HG03175 (cell line): ENCODE data around the gene VGLL3.
"Not testable (repeated sequence)": the region's sequence is repeated elsewhere in the genome, so short reads cannot be mapped to it uniquely, and the experiment has no call there.

ENCODE experiments used
- ATAC-seq: cut with Tn5 transposase; IDR thresholded peaks from one replicate; pipeline ENCODE4 v1.9.1; 2021; ENCODE audit warnings: mild to moderate bottlenecking, moderate library complexity; ENCODE audit not compliant: unreplicated experiment

The VGLL3 gene, protein sequence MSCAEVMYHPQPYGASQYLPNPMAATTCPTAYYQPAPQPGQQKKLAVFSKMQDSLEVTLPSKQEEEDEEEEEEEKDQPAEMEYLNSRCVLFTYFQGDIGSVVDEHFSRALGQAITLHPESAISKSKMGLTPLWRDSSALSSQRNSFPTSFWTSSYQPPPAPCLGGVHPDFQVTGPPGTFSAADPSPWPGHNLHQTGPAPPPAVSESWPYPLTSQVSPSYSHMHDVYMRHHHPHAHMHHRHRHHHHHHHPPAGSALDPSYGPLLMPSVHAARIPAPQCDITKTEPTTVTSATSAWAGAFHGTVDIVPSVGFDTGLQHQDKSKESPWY

GRCh38 chr3:86990734-86991481, at the start of gene VGLL3:
VGLL3 (minus strand) TSS chr3:86991149; CDS start chr3:86990743, 406 bp downstream.
- ATAC-seq: no peak

- no peak for ATAC-seq
Measured at GRCh38 chr3:87037652-87038051, 46.7 kb upstream of the VGLL3 start.

- ATAC-seq: no peak
Measured at GRCh38 chr3:87036671-87037070, 45.7 kb upstream of the VGLL3 start.

- ATAC-seq: no peak
Measured at GRCh38 chr3:87035339-87035738, 44.4 kb upstream of the VGLL3 start.

DNA sequence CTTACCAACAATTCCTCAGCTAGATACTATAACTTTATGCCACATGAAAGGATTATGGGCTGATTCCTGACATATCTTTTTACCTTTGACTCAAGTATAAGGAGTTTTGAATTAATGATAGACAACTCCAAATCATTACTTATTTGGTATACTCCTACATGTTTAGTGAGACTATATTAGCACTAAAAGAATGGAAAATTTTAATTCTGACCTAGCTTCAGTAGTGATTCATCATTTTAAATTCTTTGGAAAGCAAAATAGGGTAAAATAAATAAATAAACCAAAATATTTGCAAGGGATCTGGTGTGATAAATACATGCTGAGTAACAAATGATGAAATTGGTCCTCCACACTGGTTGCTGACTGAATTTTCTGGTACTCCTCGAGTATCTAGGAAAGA, 42.3 kb upstream of the VGLL3 start:
- no peak for ATAC-seq

GRCh38 chr3:87025661-87026645, 35.0 kb upstream of the VGLL3 start:
- ATAC-seq: no peak

GRCh38 chr3:87017370-87017769, 26.4 kb upstream of the VGLL3 start:
- not testable (repeated sequence) for ATAC-seq

DNA sequence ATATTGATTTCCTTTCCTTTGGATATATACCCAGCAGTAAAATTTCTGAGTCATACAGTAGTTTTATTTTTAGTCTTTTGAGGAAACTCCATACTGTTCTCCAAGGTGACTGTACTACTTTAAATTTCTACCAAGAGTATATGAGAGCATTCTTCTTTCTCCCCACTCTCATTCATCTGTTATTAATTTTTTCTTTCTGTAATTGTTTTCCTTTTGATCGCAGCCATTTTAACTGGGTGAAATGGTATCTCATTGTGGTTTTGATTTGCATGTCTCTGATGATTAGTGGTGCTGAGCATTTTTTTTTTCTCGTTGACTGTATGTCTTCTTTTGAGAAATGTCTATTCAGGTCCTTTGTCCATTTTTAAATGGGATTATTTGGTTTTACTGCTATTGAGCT, 18.3 kb upstream of the VGLL3 start:
- ATAC-seq: no peak

- ATAC-seq: no peak
Measured at GRCh38 chr3:87006844-87007439, 16.0 kb upstream of the VGLL3 start.

GRCh38 chr3:87004883-87005282, 13.9 kb upstream of the VGLL3 start:
- ATAC-seq: no peak

DNA sequence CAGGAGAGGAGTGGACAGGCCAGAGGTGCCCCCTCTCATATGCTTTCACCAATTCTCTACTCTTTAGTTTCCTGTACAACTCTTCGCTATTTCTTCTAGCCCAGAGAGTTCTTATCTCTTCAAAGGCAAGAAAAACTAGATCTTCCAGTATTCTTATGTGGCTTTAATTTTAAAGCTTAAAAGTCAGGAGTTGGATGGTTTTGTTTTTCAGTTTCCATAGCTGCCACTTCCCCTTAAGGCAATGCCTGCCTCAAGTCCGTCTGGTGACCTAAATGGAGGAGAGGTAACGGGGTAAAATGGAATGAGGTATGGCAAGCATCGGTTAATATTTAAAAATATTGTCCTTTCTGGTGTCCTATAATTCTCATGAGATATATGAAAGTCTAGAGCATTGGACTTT, 11.4 kb upstream of the VGLL3 start:
- no peak for ATAC-seq

- ATAC-seq: no peak
Measured at GRCh38 chr3:87001473-87002098, 10.6 kb upstream of the VGLL3 start.

DNA sequence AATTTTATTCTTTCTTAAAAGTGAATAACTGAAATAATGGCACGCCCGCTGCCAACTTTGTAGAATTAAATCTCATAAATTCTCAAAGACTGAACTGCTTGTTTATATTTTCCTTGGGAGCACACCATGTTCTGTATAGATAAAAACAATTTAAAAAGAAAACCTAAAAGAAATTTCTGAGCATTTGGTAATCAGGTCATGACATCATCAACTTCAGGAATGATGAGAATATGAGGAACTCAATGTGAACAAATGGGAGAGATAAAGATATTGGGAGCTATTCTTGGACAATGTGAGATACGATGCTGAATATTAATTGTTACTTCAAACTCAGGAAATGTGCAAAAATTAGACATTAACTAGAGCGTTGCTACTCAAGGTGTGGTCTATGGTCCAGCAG, 10.0 kb upstream of the VGLL3 start:
- no peak for ATAC-seq

DNA sequence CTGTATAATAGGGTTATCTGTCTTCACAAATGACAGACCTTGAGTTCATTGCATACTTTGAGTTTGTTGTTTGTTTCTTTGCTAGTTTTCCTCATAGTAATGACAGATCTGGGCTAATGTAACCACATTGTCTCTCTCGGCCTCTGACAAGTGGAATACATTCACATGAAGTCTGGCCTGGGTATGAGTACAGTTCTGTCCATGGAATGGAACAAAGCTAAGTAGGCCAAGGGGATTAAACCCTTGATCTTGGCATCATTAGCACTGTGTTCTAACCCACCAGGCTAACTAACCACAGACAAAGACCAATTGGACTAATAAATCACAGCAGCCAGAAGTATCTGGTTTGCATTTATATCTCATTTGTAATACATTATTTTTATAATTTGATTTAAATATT, 7.6 kb upstream of the VGLL3 start:
- ATAC-seq: no peak

DNA sequence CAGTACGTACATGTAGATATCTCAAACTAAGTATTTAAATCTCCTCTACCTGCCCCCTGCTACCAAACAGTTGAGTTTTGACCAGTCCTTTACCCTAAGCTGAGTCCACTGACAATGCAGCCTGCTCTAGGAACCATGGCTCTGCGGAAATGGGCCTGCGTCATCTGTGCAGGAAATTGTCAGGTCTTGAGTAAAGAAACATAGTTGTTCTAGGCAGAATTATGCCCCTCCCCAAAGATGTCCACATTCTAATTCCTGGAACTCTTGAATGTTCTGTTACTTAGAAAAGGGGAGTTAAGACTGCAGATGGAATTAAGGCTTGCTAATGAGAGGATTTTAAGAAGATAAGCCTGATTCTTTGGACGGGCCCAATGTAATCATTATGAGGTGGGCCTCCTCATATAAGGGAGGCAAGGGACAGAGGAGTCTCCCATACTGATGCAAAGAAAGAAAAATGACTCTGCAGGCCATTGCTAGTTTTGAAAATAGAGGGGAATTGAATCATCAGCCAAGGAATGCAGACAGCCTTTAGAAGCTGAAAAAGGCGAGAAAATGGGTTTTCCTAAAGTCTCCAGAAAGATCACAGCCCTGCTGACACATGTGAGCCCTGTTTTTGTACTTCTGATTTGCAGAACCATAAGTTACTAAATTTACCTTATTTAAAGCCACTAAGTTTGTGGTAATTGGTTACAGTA, 5.5 kb upstream of the VGLL3 start:
- ATAC-seq: no peak

- ATAC-seq: no peak
Measured at GRCh38 chr3:86995537-86995936, 4.6 kb upstream of the VGLL3 start.

DNA sequence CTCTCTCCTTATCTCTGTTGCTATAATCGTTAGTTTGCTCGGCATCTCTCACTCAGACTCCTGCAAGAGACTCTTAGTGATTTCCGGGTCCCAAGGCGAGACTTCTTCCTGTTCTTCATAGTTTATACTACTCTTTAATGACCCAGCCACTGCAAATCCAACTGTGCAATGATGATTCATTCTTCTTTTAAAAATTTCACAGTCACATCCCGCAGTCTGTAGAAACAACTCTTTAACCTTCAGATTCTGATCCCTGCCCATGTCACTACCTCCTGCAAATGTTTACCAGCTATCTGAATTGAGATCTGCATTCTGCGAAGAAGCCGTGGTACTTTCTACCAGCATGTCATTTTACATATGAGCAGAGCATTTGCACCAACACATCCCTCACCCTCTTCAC, 2.8 kb upstream of the VGLL3 start:
- ATAC-seq: no peak

DNA sequence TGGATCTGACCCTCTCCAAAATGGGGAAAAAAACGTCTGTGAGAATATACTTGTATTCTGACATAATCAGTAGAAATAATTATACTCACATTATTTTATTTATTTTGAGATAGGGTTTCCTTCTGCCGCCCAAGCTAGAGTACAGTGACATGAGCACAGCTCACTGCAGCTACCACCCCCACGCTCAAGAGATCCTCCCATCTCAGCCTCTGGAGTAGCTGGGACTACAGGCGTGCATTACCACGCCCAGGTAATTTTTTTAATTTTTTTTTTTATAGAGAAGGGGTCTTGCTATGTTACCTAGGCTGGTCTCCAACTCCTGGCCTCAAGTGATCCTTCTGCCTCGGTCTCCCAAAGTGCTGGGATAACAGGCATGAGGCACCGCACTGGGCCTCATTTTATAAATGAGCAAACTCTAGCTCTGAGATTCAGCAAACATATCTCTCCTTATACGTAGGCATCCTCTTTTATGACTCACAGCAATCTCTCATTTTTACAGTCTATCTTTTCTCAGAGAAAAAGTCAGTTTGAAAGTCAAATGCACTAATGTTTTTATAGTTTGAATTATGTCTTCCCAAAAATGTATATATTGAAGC, 989 bp upstream of the VGLL3 start:
- no peak for ATAC-seq

GRCh38 chr3:86991482-86991815, 500 bp upstream of the VGLL3 start:
- ATAC-seq: no peak
